Measurements from ENCODE around the gene TEKTIP1. TPM values are rescaled to one million over a fixed set of nuclear protein-coding genes. Genes with fewer than 3 reads are reported as not detected.

TEKTIP1 gene
- total RNA-seq, 1 experiment from 2014 or later: 1.3 TPM

DNA sequence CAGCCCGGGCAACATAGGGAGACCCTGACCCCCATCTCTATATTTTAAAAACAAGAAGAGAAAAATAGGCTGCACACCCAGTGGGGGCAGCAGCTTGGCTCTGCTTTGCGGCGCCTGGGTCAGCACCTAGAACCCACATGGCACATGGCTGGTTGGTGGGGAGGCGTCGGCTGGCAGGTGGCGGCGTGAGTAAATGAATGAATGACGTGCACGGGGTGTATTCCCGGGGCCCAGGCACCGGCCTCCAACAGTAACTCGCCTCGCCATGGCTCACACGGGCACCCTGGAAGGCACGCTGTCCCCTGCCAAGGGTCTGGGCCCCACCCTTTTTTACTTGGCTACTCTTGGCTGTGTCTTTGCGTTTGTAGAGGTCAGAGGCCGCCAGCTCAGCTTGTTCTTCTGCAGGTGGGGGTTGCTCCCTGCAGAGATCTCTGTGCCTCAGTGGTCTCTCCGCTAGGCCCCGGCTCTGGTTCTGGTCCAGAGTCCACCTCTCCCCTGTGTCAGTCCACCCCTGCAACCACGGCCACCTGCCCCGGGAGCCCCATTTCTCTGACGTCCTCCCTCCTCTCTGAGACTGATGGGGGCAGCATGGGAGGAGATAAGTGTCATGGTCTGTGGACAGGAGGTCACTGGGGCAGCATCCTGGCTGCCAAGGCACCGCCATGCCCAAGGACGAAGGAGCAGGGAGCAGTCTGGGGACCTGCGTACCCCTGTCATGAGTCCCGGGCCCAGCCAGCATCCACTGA lies 27.3 kb upstream of the TEKTIP1 start:
- no peak for TF ChIP-seq CTCF (conservative IDR thresholded peaks at IDR 0.05)
- no peak overlapping the region for H3K27ac ChIP-seq (ENCODE audit: insufficient read length, low read depth, low read length)
- no peak overlapping the region for H2AFZ ChIP-seq (ENCODE audit: low read length)
- H3K36me3 Mint-ChIP-seq (ENCODE audit: insufficient read depth in 1 of 3, low read depth in 3 of 3): peaks cover 10 to 34% (median 19%) of the 10 kb centered on the region in 3 experiments; a peak in 6 of 7 replicates
- H2BK12ac ChIP-seq (ENCODE audit: insufficient read length, low read depth, low read length): no peak overlapping the region
- no peaks in the 10 kb centered on the region for H3K27me3 ChIP-seq (ENCODE audit: insufficient read depth, low read length)
- no peaks in the 10 kb centered on the region; the same call in 1 of the 2 replicates for H3K27me3 Mint-ChIP-seq (ENCODE audit: low read depth)
- no peak overlapping the region for H3K56ac ChIP-seq (ENCODE audit: insufficient read length, low read depth, low read length)
- no peak overlapping the region for H3K27ac Mint-ChIP-seq
- no CpG with 5 or more reads among the region's 26 CpGs for WGBS (ENCODE audit: extremely low coverage, insufficient read length, low lambda C conversion rate)
- no peak overlapping the region for H3K4ac ChIP-seq (ENCODE audit: low read depth, low read length)
- no peaks in the 10 kb centered on the region; a peak in 1 of 5 replicates for H3K9me3 Mint-ChIP-seq
- H3K4me2 ChIP-seq (ENCODE audit: insufficient read depth, insufficient read length, low read length): no peak overlapping the region
- H3K9ac ChIP-seq (ENCODE audit: extremely low read depth, insufficient read length, low read length): no peak overlapping the region
- no peak overlapping the region for H2BK120ac ChIP-seq (ENCODE audit: low read depth, low read length, poor library complexity, severe bottlenecking)
- H2BK20ac ChIP-seq (ENCODE audit: low read depth, low read length, poor library complexity, severe bottlenecking): no peak overlapping the region
- H4K20me1 ChIP-seq (ENCODE audit: control insufficient read depth, insufficient read depth, insufficient read length): no peaks in the 10 kb centered on the region
- no peak overlapping the region for H4K8ac ChIP-seq (replicated peaks; ENCODE audit: insufficient read length, low read depth, low read length)
- no peak overlapping the region for H2BK5ac ChIP-seq (ENCODE audit: insufficient read length, low read length)
- peaks cover 3% of the 10 kb centered on the region; the same call in 1 of the 2 replicates for H3K79me2 ChIP-seq (ENCODE audit: insufficient read depth, low read length)
- H3K4me3 Mint-ChIP-seq: no peak overlapping the region; a peak in 1 of 5 replicates
- DNase-seq: no peak
- no peak overlapping the region for H2AK5ac ChIP-seq (ENCODE audit: insufficient read length, low read length)
- H3T11ph ChIP-seq (ENCODE audit: low read length): no peak overlapping the region
- H3K4me1 ChIP-seq (ENCODE audit: insufficient read depth, low read length): no peaks in the 10 kb centered on the region
- no peak overlapping the region for H3K23ac ChIP-seq (ENCODE audit: insufficient read length, low read depth, low read length)
- H4K5ac ChIP-seq (ENCODE audit: insufficient read length, low read depth, low read length): no peak overlapping the region
- H2BK15ac ChIP-seq (ENCODE audit: low read depth, low read length): no peak overlapping the region
- no peak overlapping the region for H3K14ac ChIP-seq (ENCODE audit: insufficient read depth, low read length)
- no peak overlapping the region for H4K91ac ChIP-seq (ENCODE audit: insufficient read length, low read depth, low read length)
- no peaks in the 10 kb centered on the region for H3K79me1 ChIP-seq (ENCODE audit: insufficient read depth, low read depth, low read length, poor library complexity, severe bottlenecking)
- no peak overlapping the region for H3K18ac ChIP-seq (ENCODE audit: insufficient read length, low read depth, low read length)
- H3K9me3 ChIP-seq (ENCODE audit: control insufficient read depth, low read depth, low read length): no peaks in the 10 kb centered on the region
- H3K23me2 ChIP-seq (ENCODE audit: insufficient read length, low read depth, low read length, poor library complexity, severe bottlenecking): peaks cover 12% of the 10 kb centered on the region
- H3K4me1 Mint-ChIP-seq: peaks cover 18 to 41% of the 10 kb centered on the region in 2 experiments
